Subcutaneous adipose tissue (tissue), 4 donors: Measurements from ENCODE around the gene HOXD8. TPM values are rescaled to one million over a fixed set of nuclear protein-coding genes. Genes with fewer than 3 reads are reported as not detected.

ENCODE experiments used
- CTCF ChIP-seq: fragments of 450-650 bp; IDR thresholded peaks from one replicate; pipeline ENCODE4 v1.5.1; 2016; ENCODE audit warnings: low read depth, mild to moderate bottlenecking, control low read depth, antibody characterized with exemption, moderate library complexity
- total RNA-seq, 4 donors: library from RNA; depleted of rRNA; stranded (reverse); fragments of >200 nt; gene quantifications; one replicate each; pipeline ENCODE4 v1.1.0, GENCODE V29; 2016

Gene HOXD8
- total RNA-seq, 4 donors from 2014 or later, result 8.0 to 24.5 (median 14.4) TPM

DNA sequence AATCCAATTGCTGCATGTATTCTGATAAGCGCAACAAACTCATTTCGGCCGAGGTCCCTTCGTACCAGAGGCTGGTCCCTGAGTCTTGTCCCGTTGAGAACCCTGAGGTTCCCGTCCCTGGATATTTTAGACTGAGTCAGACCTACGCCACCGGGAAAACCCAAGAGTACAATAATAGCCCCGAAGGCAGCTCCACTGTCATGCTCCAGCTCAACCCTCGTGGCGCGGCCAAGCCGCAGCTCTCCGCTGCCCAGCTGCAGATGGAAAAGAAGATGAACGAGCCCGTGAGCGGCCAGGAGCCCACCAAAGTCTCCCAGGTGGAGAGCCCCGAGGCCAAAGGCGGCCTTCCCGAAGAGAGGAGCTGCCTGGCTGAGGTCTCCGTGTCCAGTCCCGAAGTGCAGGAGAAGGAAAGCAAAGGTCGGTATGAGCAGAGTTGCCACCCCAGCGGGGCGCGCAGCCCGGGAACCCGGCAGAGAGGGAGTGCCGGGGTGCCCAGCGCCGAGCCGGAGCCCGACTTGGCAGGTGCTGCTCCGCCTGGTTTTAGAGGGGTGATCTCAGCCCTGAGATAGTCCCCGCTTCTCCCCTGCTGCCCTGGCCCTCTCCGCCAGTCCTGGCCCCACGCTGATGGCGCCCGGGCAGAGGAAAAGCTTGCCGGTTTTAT is 12.2 kb upstream of the HOXD8 start:
- no peak for TF ChIP-seq CTCF

DNA sequence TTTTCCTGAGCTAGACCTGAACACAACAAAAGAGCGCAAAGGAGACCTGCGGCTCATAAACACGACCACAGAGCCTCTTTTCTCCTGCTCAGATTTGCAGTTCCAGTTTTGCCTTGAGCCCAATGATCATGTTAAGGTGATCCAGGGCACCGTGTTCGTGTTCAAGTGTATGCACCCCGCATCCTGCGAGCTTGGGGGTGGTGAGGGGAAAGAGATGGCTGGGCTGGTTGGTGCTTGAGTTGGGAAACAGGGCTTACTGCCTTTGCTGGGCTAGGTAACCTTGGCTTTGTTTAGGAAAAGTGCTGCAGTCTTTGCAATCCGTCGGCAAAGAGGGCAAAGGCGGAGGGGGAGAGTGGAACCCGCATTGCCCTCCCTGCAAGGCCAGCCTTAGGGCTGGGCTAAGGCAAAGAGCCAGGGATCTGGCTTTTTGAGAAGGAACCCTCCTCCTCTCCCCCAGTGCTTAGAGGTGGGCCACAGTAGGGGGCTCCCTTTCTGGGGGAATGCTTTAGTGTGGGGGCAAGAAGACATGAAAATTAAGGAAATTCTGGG is 11.6 kb upstream of the HOXD8 start:
- TF ChIP-seq CTCF, result no peak

DNA sequence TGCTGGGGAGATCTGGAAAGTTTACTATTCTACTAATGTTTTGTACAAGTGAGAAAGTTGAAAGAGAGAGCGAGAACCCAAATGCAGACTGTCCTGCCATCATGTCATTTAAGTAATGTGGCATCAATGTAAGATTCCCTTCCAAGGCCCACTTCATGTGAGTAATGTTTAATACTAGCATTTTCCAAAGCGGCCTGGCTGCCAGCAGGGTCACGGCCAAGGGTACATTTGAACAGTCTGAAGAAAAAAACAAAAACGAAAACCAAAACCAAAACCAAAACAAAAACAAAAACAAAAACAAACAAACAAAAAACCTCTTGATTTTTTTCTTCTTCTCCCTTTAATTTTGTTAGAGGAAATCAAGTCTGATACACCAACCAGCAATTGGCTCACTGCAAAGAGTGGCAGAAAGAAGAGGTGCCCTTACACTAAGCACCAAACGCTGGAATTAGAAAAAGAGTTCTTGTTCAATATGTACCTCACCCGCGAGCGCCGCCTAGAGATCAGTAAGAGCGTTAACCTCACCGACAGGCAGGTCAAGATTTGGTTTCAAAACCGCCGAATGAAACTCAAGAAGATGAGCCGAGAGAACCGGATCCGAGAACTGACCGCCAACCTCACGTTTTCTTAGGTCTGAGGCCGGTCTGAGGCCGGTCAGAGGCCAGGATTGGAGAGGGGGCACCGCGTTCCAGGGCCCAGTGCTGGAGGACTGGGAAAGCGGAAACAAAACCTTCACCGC is 10.7 kb upstream of the HOXD8 start:
- no peak for TF ChIP-seq CTCF

DNA sequence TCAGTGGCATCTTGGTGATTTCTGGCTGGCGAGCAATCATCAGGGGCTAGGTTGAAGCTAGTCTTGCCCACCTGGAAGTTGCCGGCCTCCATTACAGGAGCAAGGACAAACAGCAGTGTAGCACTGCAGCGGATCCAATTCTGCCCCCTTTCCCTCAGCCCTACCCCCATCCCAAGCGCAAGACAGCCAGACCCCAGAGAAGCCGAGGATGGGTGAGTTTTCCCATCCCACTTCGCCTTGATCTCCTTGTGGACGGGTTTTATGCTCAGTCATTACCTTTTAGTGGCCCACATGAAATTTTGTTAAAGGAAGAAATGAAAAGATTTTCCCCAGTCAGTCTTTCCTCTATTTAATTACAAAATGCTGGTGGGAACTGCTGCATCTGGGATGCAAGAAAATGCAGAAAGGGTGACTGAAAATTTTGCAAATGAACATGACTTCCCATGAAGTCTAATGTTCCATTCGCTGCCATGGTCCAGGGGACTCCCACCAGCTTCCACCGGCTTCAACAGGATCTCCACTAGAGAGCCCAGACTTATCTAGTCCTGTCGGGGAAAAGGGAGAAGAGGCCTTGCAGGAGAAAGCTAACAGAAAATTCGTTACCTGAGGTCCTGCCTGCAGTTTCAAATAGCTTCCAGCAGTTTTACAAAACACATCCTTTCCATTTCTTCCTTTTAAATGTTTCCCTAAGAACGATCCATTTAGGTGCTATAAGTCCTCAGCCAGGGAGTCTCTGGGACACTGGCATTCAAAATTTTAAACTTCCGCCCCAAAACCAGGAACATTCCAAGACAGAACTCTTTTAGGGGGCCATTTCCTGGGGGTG is 8.9 kb upstream of the HOXD8 start:
- no peak for TF ChIP-seq CTCF

GRCh38 chr2:176121190-176122051 is 8.1 kb upstream of the HOXD8 start:
- no peak for TF ChIP-seq CTCF

- TF ChIP-seq CTCF, result no peak
Observed at GRCh38 chr2:176122052-176122682, 7.3 kb upstream of the HOXD8 start.
